IPS-18a (cell line): Measurements from ENCODE around the gene STIM2.
"Not testable (repeated sequence)": the region's sequence is repeated elsewhere in the genome, so short reads cannot be mapped to it uniquely, and the experiment has no call there.

ENCODE experiments used
- H3K27ac ChIP-seq: one replicate; pipeline ENCODE4 v1.5.1; 2013; ENCODE audit warnings: low read length
- H3K27me3 ChIP-seq: one replicate; pipeline ENCODE4 v1.6.1; 2013; ENCODE audit warnings: mild to moderate bottlenecking, low read length; ENCODE audit not compliant: control insufficient read depth, insufficient read depth
- H3K36me3 ChIP-seq: one replicate; pipeline ENCODE4 v1.6.1; 2013; ENCODE audit warnings: low read depth, low read length; ENCODE audit not compliant: control insufficient read depth
- H3K4me1 ChIP-seq: one replicate; pipeline ENCODE4 v1.6.1; 2013; ENCODE audit warnings: low read depth, low read length; ENCODE audit not compliant: control insufficient read depth
- H3K4me3 ChIP-seq: one replicate; pipeline ENCODE4 v1.5.1; 2013; ENCODE audit warnings: low read length
- H3K9ac ChIP-seq: one replicate; pipeline ENCODE4 v1.6.1; 2013; ENCODE audit warnings: mild to moderate bottlenecking, low read length, moderate library complexity
- H3K9me3 ChIP-seq: one replicate; pipeline ENCODE4 v1.6.1; 2013; ENCODE audit warnings: low read depth, low read length; ENCODE audit not compliant: control insufficient read depth

Gene STIM2

GRCh38 chr4:26964512-26964911 is 103.9 kb downstream of the STIM2 start:
- H3K9ac ChIP-seq = no peak overlapping the region
- H3K27ac ChIP-seq = no peak overlapping the region

GRCh38 chr4:26964994-26965393 is 104.4 kb downstream of the STIM2 start:
- Histone ChIP-seq H3K9ac (no peak overlapping the region), H3K9me3 (no peaks in the 10 kb centered on the region), H3K4me3 (no peak overlapping the region), H3K4me1 (no peaks in the 10 kb centered on the region), H3K27ac (no peak overlapping the region), H3K36me3 (no peaks in the 10 kb centered on the region), H3K27me3 (no peaks in the 10 kb centered on the region)

More at GRCh38 chr4:26964512-26964911, 103.9 kb downstream of the STIM2 start:
- H3K27me3 ChIP-seq = no peaks in the 10 kb centered on the region
- no peak overlapping the region for H3K4me3 ChIP-seq
- no peaks in the 10 kb centered on the region for H3K4me1 ChIP-seq
- H3K9me3 ChIP-seq = no peaks in the 10 kb centered on the region
- no peaks in the 10 kb centered on the region for H3K36me3 ChIP-seq

- not testable (repeated sequence) for H3K9me3 ChIP-seq, H3K9ac ChIP-seq, H3K27ac ChIP-seq, H3K4me3 ChIP-seq, H3K27me3 ChIP-seq, H3K4me1 ChIP-seq, H3K36me3 ChIP-seq
These were observed 115.0 kb downstream of the STIM2 start for GRCh38 chr4:26975464-26976181.

GRCh38 chr4:26978387-26979053 is 117.9 kb downstream of the STIM2 start:
- no peak overlapping the region for H3K9ac ChIP-seq
- H3K27me3 ChIP-seq = no peaks in the 10 kb centered on the region

GRCh38 chr4:26984896-26985295 is 124.3 kb downstream of the STIM2 start:
- Histone ChIP-seq H3K27me3 (no peaks in the 10 kb centered on the region), H3K9ac (no peak overlapping the region), H3K36me3 (no peaks in the 10 kb centered on the region), H3K9me3 (no peaks in the 10 kb centered on the region), H3K4me1 (peaks cover 7% of the 10 kb centered on the region), H3K27ac (no peak overlapping the region), H3K4me3 (no peak overlapping the region)

More at GRCh38 chr4:26978387-26979053, 117.9 kb downstream of the STIM2 start:
- Histone ChIP-seq H3K9me3 (no peaks in the 10 kb centered on the region), H3K36me3 (no peaks in the 10 kb centered on the region), H3K27ac (no peak overlapping the region), H3K4me1 (no peaks in the 10 kb centered on the region), H3K4me3 (no peak overlapping the region)

GRCh38 chr4:26985873-26986272 is 125.2 kb downstream of the STIM2 start:
- H3K4me1 ChIP-seq = peaks cover 7% of the 10 kb centered on the region
- no peak overlapping the region for H3K27ac ChIP-seq
- no peaks in the 10 kb centered on the region for H3K9me3 ChIP-seq
- no peak overlapping the region for H3K9ac ChIP-seq
- no peak overlapping the region for H3K4me3 ChIP-seq
- H3K36me3 ChIP-seq = no peaks in the 10 kb centered on the region
- no peaks in the 10 kb centered on the region for H3K27me3 ChIP-seq

GRCh38 chr4:26987191-26987590 is 126.5 kb downstream of the STIM2 start:
- no peaks in the 10 kb centered on the region for H3K9me3 ChIP-seq
- no peak overlapping the region for H3K9ac ChIP-seq
- H3K36me3 ChIP-seq = no peaks in the 10 kb centered on the region
- H3K4me1 ChIP-seq = peaks cover 7% of the 10 kb centered on the region
- H3K27me3 ChIP-seq = no peaks in the 10 kb centered on the region
- no peak overlapping the region for H3K27ac ChIP-seq
- H3K4me3 ChIP-seq = no peak overlapping the region

GRCh38 chr4:26991057-26991456 is 130.4 kb downstream of the STIM2 start:
- Histone ChIP-seq H3K27me3 (no peaks in the 10 kb centered on the region), H3K36me3 (no peaks in the 10 kb centered on the region), H3K4me1 (peaks cover 22% of the 10 kb centered on the region), H3K9ac (no peak overlapping the region), H3K9me3 (no peaks in the 10 kb centered on the region), H3K27ac (no peak overlapping the region), H3K4me3 (no peak overlapping the region)

GRCh38 chr4:26992657-26993361 is 132.2 kb downstream of the STIM2 start:
- no peak overlapping the region for H3K27ac ChIP-seq
- H3K27me3 ChIP-seq = no peaks in the 10 kb centered on the region
- H3K9ac ChIP-seq = no peak overlapping the region
- peaks cover 16% of the 10 kb centered on the region for H3K4me1 ChIP-seq
- H3K36me3 ChIP-seq = no peaks in the 10 kb centered on the region
- no peaks in the 10 kb centered on the region for H3K9me3 ChIP-seq
- H3K4me3 ChIP-seq = no peak overlapping the region

- Histone ChIP-seq H3K4me1 (peaks cover 16% of the 10 kb centered on the region), H3K9me3 (no peaks in the 10 kb centered on the region), H3K36me3 (no peaks in the 10 kb centered on the region), H3K9ac (no peak overlapping the region), H3K4me3 (no peak overlapping the region), H3K27ac (no peak overlapping the region), H3K27me3 (no peaks in the 10 kb centered on the region)
These were observed 132.9 kb downstream of the STIM2 start for GRCh38 chr4:26993539-26993938.

GRCh38 chr4:26993967-26994366 is 133.3 kb downstream of the STIM2 start:
- H3K9ac ChIP-seq = no peak overlapping the region
- H3K4me3 ChIP-seq = no peak overlapping the region
- H3K4me1 ChIP-seq = peaks cover 16% of the 10 kb centered on the region
- no peaks in the 10 kb centered on the region for H3K27me3 ChIP-seq
- H3K9me3 ChIP-seq = no peaks in the 10 kb centered on the region
- H3K36me3 ChIP-seq = no peaks in the 10 kb centered on the region
- H3K27ac ChIP-seq = no peak overlapping the region
